ENCODE data around the gene B3GNT5.

GRCh38 chr3:183230826-183231225 is 22.2 kb upstream of the B3GNT5 start:
- no peak for TF ChIP-seq CTCF (IDR thresholded peaks at IDR 0.05)
- no peak for TF ChIP-seq POLR2A (IDR thresholded peaks at IDR 0.05)

Data from body of pancreas (tissue), 4 donors.